Eye (tissue), 1 donor: Measurements from ENCODE around the gene CEP72.
"Not testable (repeated sequence)": the region's sequence is repeated elsewhere in the genome, so short reads cannot be mapped to it uniquely, and the experiment has no call there.

Source experiments
- DNase-seq: peaks from one replicate; pipeline ENCODE4 v3.0.0-alpha.2; 2015

The CEP72 gene

GRCh38 chr5:581941-582340 lies 30.2 kb upstream of the CEP72 start:
- DNase-seq = no peak

- DNase-seq = not testable (repeated sequence)
Measured at GRCh38 chr5:582445-582844, 29.7 kb upstream of the CEP72 start.

DNA sequence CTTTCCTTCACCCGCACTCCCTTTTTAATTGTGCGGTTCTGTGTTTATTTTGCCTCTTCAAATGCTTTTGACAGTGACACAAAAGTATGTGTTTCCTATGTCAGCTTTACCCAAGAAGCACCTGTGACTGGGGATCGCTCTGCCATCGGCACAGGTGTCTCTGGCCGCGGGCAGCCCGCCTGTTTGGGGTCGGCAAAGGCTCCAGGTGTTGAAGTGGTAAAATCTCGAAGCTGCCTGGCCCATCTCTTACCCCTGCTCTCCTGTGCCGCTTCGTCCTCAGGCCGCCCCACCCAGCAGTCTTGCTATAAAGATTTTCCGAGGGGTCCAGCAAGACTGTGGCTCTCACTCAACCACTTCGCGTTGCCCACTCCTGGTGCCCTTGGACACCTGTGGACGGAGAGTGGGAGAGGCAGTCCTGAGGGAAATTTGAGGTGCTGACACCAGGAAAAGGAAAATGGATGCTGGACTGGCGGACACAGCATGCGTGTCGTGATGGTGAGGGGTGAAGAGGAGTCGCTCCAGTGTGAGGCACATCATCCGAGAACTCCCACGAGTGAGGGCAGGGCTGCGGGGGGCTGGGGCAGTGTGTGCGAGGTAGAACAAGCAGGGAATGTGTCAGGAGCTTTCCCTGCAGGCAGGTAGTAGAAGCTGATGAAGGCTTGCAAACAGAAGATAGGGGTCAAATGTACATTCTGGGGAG lies 29.1 kb upstream of the CEP72 start:
- no peak for DNase-seq

GRCh38 chr5:583645-584044 lies 28.5 kb upstream of the CEP72 start:
- DNase-seq = no peak

DNA sequence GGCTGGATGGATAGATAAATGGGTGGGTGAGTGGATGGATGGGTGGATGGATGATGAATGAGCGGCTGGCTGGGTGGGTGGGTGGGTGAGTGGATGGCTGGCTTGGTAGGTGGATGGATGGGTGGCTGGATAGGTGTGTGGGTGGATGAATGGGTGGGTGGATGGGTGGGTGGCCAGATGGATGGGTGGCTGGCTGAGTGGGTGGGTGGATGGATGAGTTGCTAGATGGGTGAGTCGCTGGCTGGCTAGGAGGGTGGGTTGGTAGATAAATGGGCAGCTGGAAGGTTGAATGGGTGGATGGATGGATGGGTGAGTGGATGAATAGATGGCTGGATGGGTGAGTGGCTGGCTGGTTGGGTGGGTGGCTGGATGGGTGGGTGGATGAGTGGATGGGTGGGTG lies 27.9 kb upstream of the CEP72 start:
- DNase-seq = no peak

DNA sequence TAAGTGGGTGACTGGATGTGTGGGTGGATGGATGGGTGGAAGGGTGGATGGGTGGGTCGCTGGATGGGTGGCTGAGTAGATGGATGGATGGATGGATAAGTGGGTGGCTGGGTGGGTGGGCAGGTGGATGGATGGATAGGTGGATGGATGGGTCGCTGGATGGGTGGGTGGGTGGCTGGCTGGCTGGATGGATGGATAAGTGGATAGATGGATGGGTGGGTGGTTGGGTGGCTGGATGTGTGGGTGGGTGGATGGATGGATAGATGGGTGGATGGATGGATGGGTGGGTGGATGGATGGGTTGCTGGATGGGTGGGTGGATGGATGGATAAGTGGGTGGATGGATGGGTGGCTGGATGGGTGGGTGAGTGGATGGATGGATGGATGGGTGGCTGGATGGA lies 27.3 kb upstream of the CEP72 start:
- DNase-seq = no peak

DNA sequence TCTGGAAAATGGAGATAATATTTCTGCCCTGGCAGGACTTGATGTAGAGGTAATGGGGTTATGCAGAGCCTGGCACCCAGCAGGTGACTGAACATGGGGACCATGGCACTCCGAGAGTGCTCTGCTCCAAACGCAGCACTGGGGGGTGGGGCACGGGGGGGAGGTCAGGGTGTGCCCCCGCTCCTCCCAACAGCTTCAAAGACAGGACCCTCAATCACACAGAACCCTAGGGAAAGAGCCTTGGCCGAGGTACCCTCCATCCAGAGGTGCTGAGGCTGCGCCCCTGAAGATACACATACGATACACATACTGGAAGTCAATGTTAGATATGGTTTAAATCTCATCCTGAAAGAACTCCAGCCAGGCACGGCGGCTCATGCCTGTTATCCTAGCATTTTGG lies 26.6 kb upstream of the CEP72 start:
- DNase-seq = no peak

GRCh38 chr5:585962-586628 lies 26.0 kb upstream of the CEP72 start:
- no peak for DNase-seq

DNA sequence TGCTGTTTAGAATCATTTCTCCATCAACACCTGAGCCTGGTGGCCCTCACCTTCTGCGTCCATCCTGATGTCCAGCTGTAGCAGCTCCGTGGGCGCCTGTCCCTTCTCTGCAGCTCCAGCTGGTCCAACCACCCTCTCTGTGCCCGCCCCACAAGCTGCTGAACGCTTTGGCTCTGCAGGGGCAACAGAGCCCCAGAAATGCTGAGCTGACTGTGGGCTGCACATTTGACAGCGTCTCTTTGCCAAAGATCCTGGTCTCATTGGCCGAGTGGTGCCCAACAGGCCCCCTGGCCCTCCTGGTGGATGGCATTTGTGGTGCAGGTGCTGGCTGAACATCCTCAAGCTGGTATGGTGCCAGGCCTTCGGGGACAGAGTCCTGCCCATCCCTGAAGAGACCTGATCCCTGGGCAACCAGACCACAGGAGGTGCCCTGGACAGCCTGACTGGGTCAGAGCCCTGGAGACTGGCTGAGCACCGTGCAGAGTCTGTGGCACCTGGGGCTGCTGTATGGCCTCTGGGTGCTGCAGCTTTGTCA lies 25.3 kb upstream of the CEP72 start:
- no peak for DNase-seq

- DNase-seq = no peak
Measured at GRCh38 chr5:587403-587802, 24.7 kb upstream of the CEP72 start.

- no peak for DNase-seq
Measured at GRCh38 chr5:588406-588995, 23.6 kb upstream of the CEP72 start.

DNA sequence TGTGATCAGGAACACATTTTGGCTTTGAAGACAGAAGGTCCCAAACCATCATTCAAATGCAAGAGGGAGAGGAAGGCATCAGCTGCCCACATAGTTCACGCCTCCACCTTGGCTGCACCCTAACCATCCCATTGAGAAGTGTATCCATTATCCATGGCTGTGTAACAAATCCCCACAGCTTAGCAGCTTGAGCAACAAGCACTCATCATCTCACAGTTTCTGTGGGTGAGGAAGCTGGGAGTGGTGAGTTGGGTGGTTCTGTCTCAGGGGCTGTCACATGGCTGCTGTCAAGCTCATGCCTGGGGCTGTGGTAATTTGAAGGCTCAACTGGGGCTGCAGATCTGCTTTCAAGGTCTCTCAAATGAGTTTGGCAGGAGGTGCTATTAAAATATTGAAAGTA lies 23.0 kb upstream of the CEP72 start:
- no peak for DNase-seq

GRCh38 chr5:589588-589987 lies 22.6 kb upstream of the CEP72 start:
- DNase-seq = no peak

GRCh38 chr5:590346-590745 lies 21.8 kb upstream of the CEP72 start:
- DNase-seq = no peak

DNA sequence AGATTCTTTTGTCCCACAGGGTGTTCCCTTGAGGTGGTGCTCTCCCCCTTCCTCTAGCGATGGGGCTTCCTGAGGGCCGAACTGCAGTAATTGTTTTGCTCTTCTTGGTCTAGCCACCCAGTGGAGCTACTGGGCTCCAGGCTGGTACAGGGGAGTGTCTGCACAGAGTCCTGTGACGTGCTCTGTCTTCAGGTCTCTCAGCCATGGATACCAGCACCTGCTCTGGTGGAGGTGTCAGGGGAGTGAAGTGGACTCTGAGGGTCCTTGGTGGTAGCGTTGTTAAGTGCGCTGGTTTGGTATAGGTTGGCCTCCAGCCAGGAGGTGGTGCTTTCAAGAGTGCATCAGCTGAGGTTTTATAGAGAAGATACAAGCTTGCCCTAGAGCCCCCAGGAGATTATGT lies 20.4 kb upstream of the CEP72 start:
- DNase-seq = no peak

GRCh38 chr5:592158-592557 lies 20.0 kb upstream of the CEP72 start:
- DNase-seq = no peak

DNA sequence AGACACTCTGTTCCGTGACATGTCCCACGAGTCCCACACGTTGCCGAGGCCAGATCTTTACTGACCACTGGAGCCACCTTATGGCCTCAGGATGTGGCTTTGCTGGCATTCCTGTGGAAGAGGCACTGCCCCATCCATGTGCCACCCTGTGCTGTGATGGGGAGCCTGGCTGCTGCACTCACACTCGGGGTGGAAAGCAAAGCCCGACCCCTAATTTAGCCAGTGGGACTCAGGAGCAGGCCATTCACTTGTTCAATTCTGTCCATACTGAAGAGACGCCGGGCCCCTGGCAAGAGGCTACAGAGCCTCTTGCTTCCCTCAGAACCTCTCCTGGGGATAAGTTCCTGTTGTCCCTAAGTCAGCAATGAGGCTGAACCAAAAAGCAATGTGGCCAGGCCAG lies 18.6 kb upstream of the CEP72 start:
- DNase-seq = no peak

DNA sequence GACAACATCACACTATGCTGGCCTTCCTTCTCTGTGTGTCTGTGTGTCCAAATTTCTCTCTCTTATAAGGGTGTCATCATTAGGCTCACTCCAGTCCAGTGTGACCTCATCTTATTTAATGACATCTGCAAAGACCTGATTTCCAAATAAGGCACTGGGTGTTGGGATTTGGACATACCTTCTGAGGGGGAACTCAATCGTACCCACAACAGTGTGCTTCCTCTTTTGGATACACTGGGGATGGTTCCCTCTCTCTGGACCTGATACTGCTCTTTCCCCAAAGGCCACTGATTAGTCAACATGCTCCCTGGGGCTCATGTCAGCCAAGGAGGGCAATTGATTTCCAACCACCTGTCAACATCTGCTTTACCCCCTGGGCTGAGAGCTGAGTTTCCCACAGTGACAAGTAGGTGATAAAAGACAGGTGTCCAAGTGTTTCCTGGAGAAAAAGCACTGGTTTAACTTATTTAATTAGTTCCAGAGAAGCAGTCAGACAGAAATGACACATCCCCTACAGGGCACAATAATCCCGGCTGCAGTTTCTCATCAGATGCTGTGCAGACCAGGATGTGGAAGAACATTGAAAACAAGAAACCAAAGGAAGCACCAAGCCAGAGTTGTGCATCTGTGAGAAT lies 17.8 kb upstream of the CEP72 start:
- peak; percentile 9 for DNase-seq

GRCh38 chr5:595285-595875 lies 16.8 kb upstream of the CEP72 start:
- DNase-seq = no peak

GRCh38 chr5:597871-598563 lies 14.1 kb upstream of the CEP72 start:
- no peak for DNase-seq

- no peak for DNase-seq
Measured at GRCh38 chr5:598564-598890, 13.6 kb upstream of the CEP72 start.

DNA sequence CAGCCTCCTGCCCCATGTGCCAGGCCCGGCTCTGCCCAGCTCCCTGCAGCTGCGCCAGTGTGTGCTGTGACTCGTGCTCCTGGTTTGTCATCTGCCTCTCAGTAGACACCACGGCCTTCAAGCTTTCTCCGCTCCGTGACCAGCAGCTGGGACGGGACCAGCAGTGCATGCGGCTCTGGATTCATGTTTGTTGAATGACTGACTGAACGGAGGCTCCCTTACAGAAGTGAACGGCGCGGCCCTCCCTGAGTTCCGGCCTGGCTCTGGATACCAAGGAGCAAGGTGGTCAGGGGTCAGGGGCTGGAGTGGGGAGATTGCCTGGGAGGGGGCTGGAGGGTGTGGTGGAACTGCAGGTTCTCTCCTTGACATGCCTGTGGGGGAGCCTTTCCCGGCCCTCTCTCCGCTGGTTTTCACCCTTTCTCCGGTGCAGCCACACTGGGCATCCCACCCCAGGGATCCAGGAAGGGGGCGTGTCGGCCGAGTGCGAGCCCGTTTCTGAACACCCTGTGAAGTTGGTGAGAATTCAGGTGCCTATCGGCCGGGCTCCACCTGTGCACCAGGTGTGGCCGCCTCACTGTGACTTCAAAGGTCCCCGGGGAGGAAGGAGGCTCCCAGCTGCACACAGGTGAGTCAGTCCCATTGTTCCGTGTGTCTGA lies 11.1 kb upstream of the CEP72 start:
- DNase-seq = no peak
